HG03280 (cell line): ENCODE results near the gene GMDS.

Experiments
- ATAC-seq: cut with Tn5 transposase; IDR thresholded peaks from one replicate; pipeline ENCODE4 v1.9.1; 2021; ENCODE audit warnings: mild to moderate bottlenecking, moderate library complexity; ENCODE audit not compliant: unreplicated experiment

GMDS gene

GRCh38 chr6:2141644-2142290 lies 103.6 kb downstream of the GMDS start:
- no peak for ATAC-seq

- no peak for ATAC-seq
Observed at GRCh38 chr6:2140438-2141128, 104.8 kb downstream of the GMDS start.

GRCh38 chr6:2135401-2135800 lies 110.0 kb downstream of the GMDS start:
- no peak for ATAC-seq

- no peak for ATAC-seq
Observed at GRCh38 chr6:2134554-2134953, 110.9 kb downstream of the GMDS start.

- ATAC-seq: no peak
Observed at GRCh38 chr6:2133716-2134310, 111.6 kb downstream of the GMDS start.

GRCh38 chr6:2132916-2133315 lies 112.5 kb downstream of the GMDS start:
- ATAC-seq: no peak

GRCh38 chr6:2132416-2132815 lies 113.0 kb downstream of the GMDS start:
- ATAC-seq: no peak

GRCh38 chr6:2129182-2129621 lies 116.2 kb downstream of the GMDS start:
- ATAC-seq: no peak

GRCh38 chr6:2127484-2127911 lies 117.9 kb downstream of the GMDS start:
- no peak for ATAC-seq

GRCh38 chr6:2126351-2126750 lies 119.1 kb downstream of the GMDS start:
- no peak for ATAC-seq

- ATAC-seq: no peak
Observed at GRCh38 chr6:2125158-2125557, 120.2 kb downstream of the GMDS start.

GRCh38 chr6:2124260-2124709 lies 121.1 kb downstream of the GMDS start:
- no peak for ATAC-seq

GRCh38 chr6:2120912-2121311 lies 124.5 kb downstream of the GMDS start:
- no peak for ATAC-seq

- ATAC-seq: no peak
Observed at GRCh38 chr6:2119275-2119674, 126.1 kb downstream of the GMDS start.

- ATAC-seq: no peak
Observed at GRCh38 chr6:2118136-2118535, 127.3 kb downstream of the GMDS start.

GRCh38 chr6:2117447-2117846 lies 128.0 kb downstream of the GMDS start:
- no peak for ATAC-seq

- ATAC-seq: no peak
Observed at GRCh38 chr6:2116496-2116895, 128.9 kb downstream of the GMDS start.

GRCh38 chr6:2114100-2114499 lies 131.3 kb downstream of the GMDS start:
- no peak for ATAC-seq

- no peak for ATAC-seq
Observed at GRCh38 chr6:2111162-2111677, 134.2 kb downstream of the GMDS start.

GRCh38 chr6:2110504-2110903 lies 134.9 kb downstream of the GMDS start:
- no peak for ATAC-seq

- no peak for ATAC-seq
Observed at GRCh38 chr6:2109796-2110195, 135.6 kb downstream of the GMDS start.
